Measurements from ENCODE around the gene LGALS3.

Gene LGALS3

GRCh38 chr14:55085060-55085660 is 43.9 kb upstream of the LGALS3 start:
- no peak for TF ChIP-seq ISL1 (CRISPR knock-in tag; IDR thresholded peaks at IDR 0.05)
- no peak for TF ChIP-seq CSRNP3 (CRISPR knock-in tag; IDR thresholded peaks at IDR 0.05)
- TF ChIP-seq TSHZ2 (CRISPR knock-in tag; IDR thresholded peaks at IDR 0.05), result no peak
- no peak for TF ChIP-seq SNAI2 (CRISPR knock-in tag; IDR thresholded peaks at IDR 0.05)
- no peak for TF ChIP-seq TCF4 (CRISPR knock-in tag; IDR thresholded peaks at IDR 0.05; ENCODE audit: borderline replicate concordance)
- no peak for TF ChIP-seq RARB (CRISPR knock-in tag; IDR thresholded peaks at IDR 0.05)
- no peak for ATAC-seq

- TF ChIP-seq ZNF70 (CRISPR knock-in tag; IDR thresholded peaks at IDR 0.05), result no peak
- TF ChIP-seq CSRNP3 (CRISPR knock-in tag; IDR thresholded peaks at IDR 0.05), result no peak
- TF ChIP-seq PATZ1 (CRISPR knock-in tag; IDR thresholded peaks at IDR 0.05; ENCODE audit: borderline replicate concordance), result no peak
- no peak for TF ChIP-seq ARNTL (CRISPR knock-in tag; IDR thresholded peaks at IDR 0.05; ENCODE audit: borderline replicate concordance, low read depth)
- ATAC-seq, result no peak
These were observed 42.1 kb upstream of the LGALS3 start for GRCh38 chr14:55086938-55087337.

GRCh38 chr14:55088356-55088755 is 40.7 kb upstream of the LGALS3 start:
- TF ChIP-seq RARB (CRISPR knock-in tag; IDR thresholded peaks at IDR 0.05), result no peak
- no peak for ATAC-seq

GRCh38 chr14:55092341-55092740 is 36.7 kb upstream of the LGALS3 start:
- peak; percentile 84 for ATAC-seq
- TF ChIP-seq CSRNP3 (CRISPR knock-in tag; IDR thresholded peaks at IDR 0.05), result no peak
- no peak for TF ChIP-seq ESRRG (CRISPR knock-in tag; IDR thresholded peaks at IDR 0.05)
- no peak for TF ChIP-seq CREB5 (CRISPR knock-in tag; IDR thresholded peaks at IDR 0.05; ENCODE audit: low read depth)
- no peak for TF ChIP-seq TOX (CRISPR knock-in tag; IDR thresholded peaks at IDR 0.05; ENCODE audit: borderline replicate concordance)
- TF ChIP-seq CSDC2 (CRISPR knock-in tag; IDR thresholded peaks at IDR 0.05), result no peak
- no peak for TF ChIP-seq POU6F1 (CRISPR knock-in tag; IDR thresholded peaks at IDR 0.05; ENCODE audit: borderline replicate concordance, low read depth)
- no peak for TF ChIP-seq ZFP3 (CRISPR knock-in tag; IDR thresholded peaks at IDR 0.05)
- no peak for TF ChIP-seq GLIS3 (CRISPR knock-in tag; IDR thresholded peaks at IDR 0.05)
- TF ChIP-seq PATZ1 (CRISPR knock-in tag; IDR thresholded peaks at IDR 0.05; ENCODE audit: borderline replicate concordance), result no peak
- no peak for TF ChIP-seq ISL1 (CRISPR knock-in tag; IDR thresholded peaks at IDR 0.05)
- no peak for TF ChIP-seq RARB (CRISPR knock-in tag; IDR thresholded peaks at IDR 0.05)
- TF ChIP-seq PPARA (CRISPR knock-in tag; IDR thresholded peaks at IDR 0.05; ENCODE audit: borderline replicate concordance), result 0 out of 2 replicates have a peak, but pooled peaks have one; percentile 43
